OCI-LY7 (cell line): ENCODE measurements around the gene DUOXA2. TPM values are rescaled to one million over a fixed set of nuclear protein-coding genes. Genes with fewer than 3 reads are reported as not detected.

Source experiments
- BruUV-seq: library from RNA; stranded (reverse); fragments of 400-500 nt; replicated peaks from 2 replicates; lab custom pipeline; 2021; lab: Mats Ljungman, UMichigan
- CTCF ChIA-PET: fragments of 300-600 bp; sonication (Branson Sonifier 250); formaldehyde crosslinking; loops from one replicate; lab custom pipeline; 2022; ENCODE audit warnings: antibody characterized with exemption; ENCODE audit not compliant: unreplicated experiment; lab: Charles Lee
- POLR2A ChIA-PET: fragments of 300-600 bp; sonication (Branson Sonifier 250); formaldehyde crosslinking; loops from one replicate; lab custom pipeline; 2022; ENCODE audit warnings: antibody characterized with exemption; lab: Charles Lee
- DNase-seq: peaks from one replicate; pipeline ENCODE4 v3.0.0-alpha.2; 2015; ENCODE audit warnings: low spot score
- H2AFZ ChIP-seq: fragments of 200-600 bp; sonication (generic), shearing (Covaris generic); 2 replicates; pipeline ENCODE4 v1.6.1; 2014; ENCODE audit warnings: mild to moderate bottlenecking, antibody characterized with exemption, low read length, moderate library complexity
- H3K27ac ChIP-seq: fragments of 200-600 bp; sonication (generic); 2 replicates; pipeline ENCODE4 v1.5.1; 2014; ENCODE audit warnings: mixed run types, low read depth, mild to moderate bottlenecking, moderate library complexity, low read length, inconsistent platforms; ENCODE audit not compliant: poor library complexity, severe bottlenecking
- H3K36me3 ChIP-seq: fragments of 200-600 bp; sonication (generic); 2 replicates; pipeline ENCODE4 v1.6.1; 2014; ENCODE audit warnings: mild to moderate bottlenecking, antibody characterized with exemption, low read length, moderate library complexity, mixed read lengths; ENCODE audit not compliant: insufficient read depth
- H3K4me1 ChIP-seq: fragments of 200-600 bp; sonication (generic); 2 replicates; pipeline ENCODE4 v1.5.1; 2014; ENCODE audit warnings: mild to moderate bottlenecking, low read length; ENCODE audit not compliant: insufficient read depth, poor library complexity, severe bottlenecking
- H3K4me2 ChIP-seq: fragments of 200-600 bp; sonication (generic); 2 replicates; pipeline ENCODE4 v1.6.1; 2014; ENCODE audit warnings: mild to moderate bottlenecking, low read length
- H3K4me3 ChIP-seq: fragments of 200-600 bp; sonication (generic); 2 replicates; pipeline ENCODE4 v1.5.1; 2014; ENCODE audit warnings: mild to moderate bottlenecking, low read depth, low read length; ENCODE audit not compliant: poor library complexity, severe bottlenecking
- H3K79me2 ChIP-seq: fragments of 200-600 bp; sonication (generic); 2 replicates; pipeline ENCODE4 v1.6.1; 2016; ENCODE audit warnings: low read depth, mild to moderate bottlenecking, low read length, moderate library complexity, mixed read lengths; ENCODE audit not compliant: insufficient read depth
- H3K9me2 ChIP-seq: fragments of 200-600 bp; sonication (generic); 2 replicates; pipeline ENCODE4 v1.6.1; 2016; ENCODE audit warnings: mild to moderate bottlenecking, low read length, mixed read lengths; ENCODE audit not compliant: insufficient read depth
- H3K9me3 ChIP-seq: fragments of 200-600 bp; sonication (generic); 2 replicates; pipeline ENCODE4 v1.6.1; 2014; ENCODE audit warnings: mild to moderate bottlenecking, mixed run types, low read length, mixed read lengths
- H4K20me1 ChIP-seq: fragments of 200-600 bp; sonication (generic); 2 replicates; pipeline ENCODE4 v1.6.1; 2014; ENCODE audit warnings: mild to moderate bottlenecking, antibody characterized with exemption, low read length, moderate library complexity, mixed read lengths; ENCODE audit not compliant: insufficient read depth
- CTCF ChIP-seq: fragments of 200-600 bp; sonication (generic); conservative IDR thresholded peaks from 2 replicates; pipeline ENCODE4 v1.5.1; 2014; ENCODE audit warnings: mild to moderate bottlenecking, antibody characterized with exemption, low read length, moderate library complexity, mixed read lengths
- EZH2phosphoT487 ChIP-seq: fragments of 200-600 bp; sonication (generic); IDR thresholded peaks from 2 replicates; pipeline ENCODE4 v1.6.1; 2018; ENCODE audit warnings: low read depth, borderline replicate concordance, mild to moderate bottlenecking, mixed run types, antibody characterized with exemption, low read length, moderate library complexity, mixed read lengths
- intact Hi-C: fragments of 100-400 bp; cut with micrococcal nuclease; formaldehyde crosslinking; loops from one replicate; pipeline ENCODE4 v1.10.0; 2022; ENCODE audit not compliant: unreplicated experiment
- total RNA-seq, 2 experiments: library from RNA; depleted of rRNA in 1 of 2; stranded (reverse); fragments of >200 nt in 1 of 2; shearing (Covaris generic) in 1 of 2; gene quantifications; 2 replicates each; pipeline ENCODE4 v1.2.3, GENCODE V29; 2014 to 2022

Gene DUOXA2
- total RNA-seq, 2 experiments from 2014 or later, result not detected

- no peaks in the 10 kb centered on the region for H3K79me2 ChIP-seq
These were observed 8.5 kb upstream of the DUOXA2 start for GRCh38 chr15:45105586-45105985.

GRCh38 chr15:45106002-45106790 is 7.9 kb upstream of the DUOXA2 start:
- H3K4me2 ChIP-seq, result no peak overlapping the region
- ChIA-PET CTCF (no interaction called here), POLR2A (no interaction called here)
- TF ChIP-seq CTCF, result no peak
- no peak for TF ChIP-seq EZH2phosphoT487
- no peaks in the 10 kb centered on the region for H4K20me1 ChIP-seq
- no peak overlapping the region for H3K4me3 ChIP-seq
- no peaks in the 10 kb centered on the region for H3K9me3 ChIP-seq
- H3K36me3 ChIP-seq, result no peaks in the 10 kb centered on the region
- H3K4me1 ChIP-seq, result no peaks in the 10 kb centered on the region
- no TSS peak for BruUV-seq
- no peaks in the 10 kb centered on the region for H3K79me2 ChIP-seq
- no peak overlapping the region for H2AFZ ChIP-seq
- H3K27ac ChIP-seq, result no peak overlapping the region
- no peak for DNase-seq
- no peaks in the 10 kb centered on the region for H3K9me2 ChIP-seq
- intact Hi-C loops, result no loop called here

More at GRCh38 chr15:45105586-45105985, 8.5 kb upstream of the DUOXA2 start:
- Histone ChIP-seq H3K9me3 (no peaks in the 10 kb centered on the region), H3K27ac (no peak overlapping the region), H3K36me3 (no peaks in the 10 kb centered on the region), H2AFZ (no peak overlapping the region), H3K9me2 (no peaks in the 10 kb centered on the region), H3K4me3 (no peak overlapping the region), H3K4me1 (no peaks in the 10 kb centered on the region), H3K4me2 (no peak overlapping the region), H4K20me1 (no peaks in the 10 kb centered on the region)
- BruUV-seq, result no TSS peak
- TF ChIP-seq EZH2phosphoT487, result no peak
- no peak for TF ChIP-seq CTCF
- ChIA-PET POLR2A (no interaction called here), CTCF (no interaction called here)
- DNase-seq, result no peak
- intact Hi-C loops, result no loop called here

GRCh38 chr15:45107941-45108630 is 6.0 kb upstream of the DUOXA2 start:
- BruUV-seq, result no TSS peak
- intact Hi-C loops, result no loop called here
- no peak for DNase-seq
- Histone ChIP-seq H3K4me2 (no peak overlapping the region), H2AFZ (no peak overlapping the region), H3K36me3 (no peaks in the 10 kb centered on the region), H3K4me1 (no peaks in the 10 kb centered on the region), H3K9me3 (no peaks in the 10 kb centered on the region), H3K4me3 (no peak overlapping the region), H4K20me1 (no peaks in the 10 kb centered on the region), H3K9me2 (no peaks in the 10 kb centered on the region), H3K27ac (no peak overlapping the region), H3K79me2 (no peaks in the 10 kb centered on the region)
- TF ChIP-seq EZH2phosphoT487 (no peak), CTCF (no peak)
- ChIA-PET CTCF (no interaction called here), POLR2A (interaction anchor here (1.2 kb wide), 1 partner anchor 90 kb away, joined by 3 read pairs; no protein-coding TSS in a partner anchor)
